HUES64 (cell line): ENCODE data around the gene TTC39B. TPM values are rescaled to one million over a fixed set of nuclear protein-coding genes. Genes with fewer than 3 reads are reported as not detected.

Experiments
- H3K27ac ChIP-seq: 2 replicates; pipeline ENCODE4 v1.7.0; 2013; ENCODE audit warnings: low read depth, low read length, inconsistent platforms
- H3K27me3 ChIP-seq: 2 replicates; pipeline ENCODE4 v1.6.1; 2013; ENCODE audit warnings: mild to moderate bottlenecking, low read length; ENCODE audit not compliant: insufficient read depth
- H3K36me3 ChIP-seq: 2 replicates; pipeline ENCODE4 v1.6.1; 2013; ENCODE audit warnings: mild to moderate bottlenecking, low read length; ENCODE audit not compliant: insufficient read depth
- H3K4me1 ChIP-seq: 2 replicates; pipeline ENCODE4 v1.6.1; 2013; ENCODE audit warnings: mild to moderate bottlenecking, low read length, moderate library complexity; ENCODE audit not compliant: insufficient read depth
- H3K4me3 ChIP-seq: 2 replicates; pipeline ENCODE4 v1.5.1; 2013; ENCODE audit warnings: mild to moderate bottlenecking, low read length, moderate library complexity
- H3K9ac ChIP-seq: 2 replicates; pipeline ENCODE4 v1.6.1; 2013; ENCODE audit warnings: mild to moderate bottlenecking, low read depth, low read length
- H3K9me3 ChIP-seq: 2 replicates; pipeline ENCODE4 v1.6.1; 2013; ENCODE audit warnings: low read depth, low read length; ENCODE audit not compliant: insufficient read depth
- WGBS: fragments of 150-250, 120-280 bp; methylation state at CpG from one replicate; pipeline ENCODE4 v1.1.7; 2013; ENCODE audit warnings: missing lambda C conversion rate; 5-methylcytosine and 5-hydroxymethylcytosine counted together
- polyA plus RNA-seq, 2 experiments: library from polyadenylated mRNA; stranded (reverse); fragments of 50-300 nt; gene quantifications; one replicate each; pipeline ENCODE4 v1.2.3, GENCODE V29; 2013

Gene TTC39B
- polyA plus RNA-seq (2013, experiment 1 of 2), result 5.5 TPM
- polyA plus RNA-seq (2013, experiment 2 of 2), result 5.8 TPM

DNA sequence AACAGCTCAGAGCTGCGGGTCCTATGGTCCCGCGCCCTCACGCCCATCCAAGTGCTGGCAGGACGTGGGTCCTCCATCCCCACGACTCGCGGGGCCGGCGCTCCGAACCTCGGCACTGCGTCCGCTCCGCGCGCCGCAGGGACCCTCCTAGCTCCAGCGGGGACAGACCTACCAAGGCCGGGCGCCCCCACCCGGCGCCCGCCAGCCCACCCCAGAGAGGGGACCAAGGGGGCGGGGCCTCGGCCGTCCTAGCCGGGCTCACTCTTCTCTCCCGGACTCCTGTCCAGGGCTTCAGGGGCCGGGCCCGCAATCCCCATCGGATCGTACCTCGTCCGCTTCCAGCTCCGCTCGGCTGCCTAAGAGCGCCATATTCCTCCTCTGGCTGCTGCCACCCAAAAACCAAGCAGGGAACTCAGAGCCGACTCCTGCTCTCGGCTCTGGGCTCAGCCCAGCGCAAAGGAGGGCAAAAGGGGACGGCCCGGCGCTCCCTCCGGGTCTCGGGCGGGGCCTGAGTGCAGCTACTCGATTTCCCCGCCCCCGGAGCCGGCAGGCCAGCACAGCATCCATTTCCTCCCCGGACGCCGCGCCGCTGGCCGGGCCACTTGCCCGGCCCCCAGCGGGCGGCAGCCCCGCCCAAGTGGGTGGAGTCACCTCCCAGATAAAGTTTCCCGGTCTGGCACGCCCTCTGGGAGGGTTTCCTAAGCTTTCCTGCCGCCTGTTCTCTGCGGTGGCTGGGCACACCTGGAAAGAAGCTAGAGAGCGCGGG is at the start of gene TTC39B:
Gene TTC39B, minus strand, starts transcription at position 460 of the 766 bp plus-strand sequence. Its CDS starts 91 bp downstream, at position 369.
- peak within 1 kb of the TSS; percentile 67; the same call in 1 of the 2 replicates for H3K27ac ChIP-seq
- no peaks in the 10 kb centered on the region for H3K9me3 ChIP-seq
- WGBS, result under 1% methylated on average over 67 of the region's 67 CpGs
- peak within 1 kb of the TSS; percentile 60 for H3K4me3 ChIP-seq
- peaks cover 17% of the 10 kb centered on the region; the same call in 1 of the 2 replicates for H3K27me3 ChIP-seq
- peaks cover 7% of the 10 kb centered on the region for H3K4me1 ChIP-seq
- peak within 1 kb of the TSS; percentile 44 for H3K9ac ChIP-seq
- H3K36me3 ChIP-seq, result no peaks in the 10 kb centered on the region

- no peaks in the 10 kb centered on the region for H3K9me3 ChIP-seq
- peak overlapping the region; percentile 26; the same call in 1 of the 2 replicates for H3K9ac ChIP-seq
- H3K4me1 ChIP-seq, result peaks cover 28% of the 10 kb centered on the region
- WGBS, result 65% methylated on average over 6 of the region's 6 CpGs
- H3K27ac ChIP-seq, result peak overlapping the region; percentile 83
- no peaks in the 10 kb centered on the region for H3K27me3 ChIP-seq
- no peaks in the 10 kb centered on the region for H3K36me3 ChIP-seq
- no peak overlapping the region for H3K4me3 ChIP-seq
Observed at GRCh38 chr9:15355669-15356068, 48.7 kb upstream of the TTC39B start.

DNA sequence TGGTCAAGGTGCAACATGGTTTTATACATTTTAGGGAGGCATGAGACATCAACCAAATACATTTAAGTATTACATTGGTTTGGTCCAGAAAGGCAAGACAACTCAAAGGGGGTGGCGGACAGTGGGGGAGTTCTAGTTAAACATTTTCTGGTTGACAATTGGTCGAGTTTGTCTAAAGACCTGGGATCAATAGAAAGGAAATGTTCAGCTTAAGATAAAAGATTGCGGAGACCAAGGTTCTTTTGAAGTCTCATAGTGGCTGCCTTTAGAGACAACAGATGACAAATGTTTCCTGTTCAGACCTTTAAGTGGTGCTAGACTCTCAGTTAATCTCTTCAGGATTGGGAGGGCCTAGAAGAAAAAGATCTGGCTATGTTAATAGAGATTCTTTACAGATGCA is 47.7 kb upstream of the TTC39B start:
- H3K27me3 ChIP-seq, result no peaks in the 10 kb centered on the region
- 29% methylated on average over 3 of the region's 3 CpGs for WGBS
- H3K4me3 ChIP-seq, result no peak overlapping the region
- H3K27ac ChIP-seq, result peak overlapping the region; percentile 66; the same call in 1 of the 2 replicates
- H3K9ac ChIP-seq, result no peak overlapping the region
- no peaks in the 10 kb centered on the region for H3K9me3 ChIP-seq
- H3K4me1 ChIP-seq, result peaks cover 28% of the 10 kb centered on the region
- H3K36me3 ChIP-seq, result no peaks in the 10 kb centered on the region

- peaks cover 28% of the 10 kb centered on the region for H3K4me1 ChIP-seq
- WGBS, result 94% methylated on average over 4 of the region's 4 CpGs
- H3K36me3 ChIP-seq, result no peaks in the 10 kb centered on the region
- no peaks in the 10 kb centered on the region for H3K9me3 ChIP-seq
- H3K9ac ChIP-seq, result no peak overlapping the region
- no peak overlapping the region for H3K27ac ChIP-seq
- H3K27me3 ChIP-seq, result no peaks in the 10 kb centered on the region
- H3K4me3 ChIP-seq, result no peak overlapping the region
Observed at GRCh38 chr9:15353892-15354291, 46.9 kb upstream of the TTC39B start.

- Histone ChIP-seq H3K36me3 (no peaks in the 10 kb centered on the region), H3K4me3 (no peak overlapping the region), H3K27ac (no peak overlapping the region), H3K27me3 (no peaks in the 10 kb centered on the region), H3K4me1 (peaks cover 27% of the 10 kb centered on the region), H3K9ac (no peak overlapping the region), H3K9me3 (no peaks in the 10 kb centered on the region)
- 91% methylated on average over 2 of the region's 3 CpGs for WGBS
Observed at GRCh38 chr9:15352306-15352705, 45.3 kb upstream of the TTC39B start.

DNA sequence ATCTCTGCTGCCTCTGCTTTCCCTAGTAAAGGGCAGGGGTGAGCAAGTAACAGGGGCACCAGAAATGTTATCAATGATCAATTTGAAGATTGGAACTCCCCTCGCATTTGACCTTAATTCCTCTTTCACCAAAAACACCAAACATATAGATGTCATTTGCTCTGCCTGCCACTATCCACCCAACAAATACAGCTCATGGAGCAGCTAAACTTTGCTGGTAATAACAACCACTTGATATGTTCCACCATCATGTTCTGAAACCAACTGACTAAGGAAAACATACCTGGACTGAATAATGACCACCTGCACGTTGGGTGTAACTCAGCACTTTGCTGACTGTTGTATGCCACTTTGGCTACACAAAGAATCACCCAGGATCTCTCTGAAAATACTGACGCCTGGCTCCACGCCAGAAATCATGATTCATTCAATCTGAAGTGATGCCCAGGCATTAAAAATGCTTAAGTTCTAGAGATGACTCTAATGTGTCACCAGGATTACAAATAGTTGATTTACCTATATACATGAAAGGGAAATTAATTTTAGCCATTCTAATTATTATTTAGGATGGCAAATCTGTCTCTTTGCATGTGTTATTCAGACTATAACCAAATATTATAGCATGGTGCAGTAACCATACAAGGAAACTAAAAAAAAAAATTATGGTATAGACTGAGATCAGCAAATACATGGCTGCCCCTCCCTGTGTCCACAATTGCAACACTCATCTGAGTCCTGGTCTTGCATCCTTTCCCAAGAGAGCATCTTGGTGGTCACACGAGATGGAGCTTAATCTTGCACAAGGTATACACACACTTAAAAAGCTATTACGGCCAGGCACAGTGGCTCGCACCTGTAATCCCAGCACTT is 43.1 kb upstream of the TTC39B start:
- Histone ChIP-seq H3K9me3 (no peaks in the 10 kb centered on the region), H3K27ac (no peak overlapping the region), H3K27me3 (no peaks in the 10 kb centered on the region), H3K9ac (no peak overlapping the region), H3K4me3 (no peak overlapping the region), H3K36me3 (no peaks in the 10 kb centered on the region), H3K4me1 (peaks cover 9% of the 10 kb centered on the region)
- 94% methylated on average over 7 of the region's 7 CpGs for WGBS

- Histone ChIP-seq H3K4me3 (no peak overlapping the region), H3K9ac (no peak overlapping the region), H3K36me3 (no peaks in the 10 kb centered on the region), H3K9me3 (peaks cover 2% of the 10 kb centered on the region; the same call in 1 of the 2 replicates), H3K27ac (no peak overlapping the region), H3K4me1 (peaks cover 3% of the 10 kb centered on the region; the same call in 1 of the 2 replicates), H3K27me3 (no peaks in the 10 kb centered on the region)
- 2% methylated on average over 1 of the region's 1 CpG for WGBS
Observed at GRCh38 chr9:15346837-15347236, 39.8 kb upstream of the TTC39B start.

- Histone ChIP-seq H3K27me3 (no peaks in the 10 kb centered on the region), H3K27ac (no peak overlapping the region), H3K4me1 (peaks cover 3% of the 10 kb centered on the region; the same call in 1 of the 2 replicates), H3K36me3 (no peaks in the 10 kb centered on the region), H3K4me3 (no peak overlapping the region), H3K9ac (no peak overlapping the region), H3K9me3 (peaks cover 8% of the 10 kb centered on the region; the same call in 1 of the 2 replicates)
- 91% methylated on average over 2 of the region's 2 CpGs for WGBS
Observed at GRCh38 chr9:15344191-15344590, 37.2 kb upstream of the TTC39B start.

- WGBS, result 89% methylated on average over 4 of the region's 4 CpGs
- H3K27me3 ChIP-seq, result no peaks in the 10 kb centered on the region
- no peak overlapping the region for H3K27ac ChIP-seq
Observed at GRCh38 chr9:15333376-15333881, 26.4 kb upstream of the TTC39B start.

DNA sequence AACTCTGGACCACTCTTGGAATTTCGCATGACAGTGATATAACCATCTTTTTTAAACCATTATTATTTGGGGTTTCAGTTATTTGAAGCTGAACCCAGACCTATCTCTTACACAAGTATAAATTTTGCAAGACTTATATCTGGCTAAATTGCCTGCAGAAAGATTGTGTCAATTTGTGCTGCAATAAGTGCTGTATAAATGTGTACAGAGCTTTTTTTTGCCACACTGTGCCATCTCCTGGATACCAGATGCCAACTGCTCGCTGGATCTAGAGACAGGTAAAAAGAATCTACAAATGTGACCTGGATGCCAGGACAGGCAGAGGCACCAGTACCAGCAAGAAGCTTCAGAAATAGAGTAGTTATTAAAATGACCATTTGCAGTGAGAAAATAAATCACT is 25.9 kb upstream of the TTC39B start:
- Histone ChIP-seq H3K4me1 (no peaks in the 10 kb centered on the region), H3K9ac (no peak overlapping the region), H3K9me3 (no peaks in the 10 kb centered on the region), H3K36me3 (no peaks in the 10 kb centered on the region), H3K4me3 (no peak overlapping the region), H3K27ac (no peak overlapping the region), H3K27me3 (no peaks in the 10 kb centered on the region)
- 99% methylated on average over 2 of the region's 2 CpGs for WGBS

More at GRCh38 chr9:15333376-15333881, 26.4 kb upstream of the TTC39B start:
- H3K36me3 ChIP-seq, result no peaks in the 10 kb centered on the region
- no peak overlapping the region for H3K4me3 ChIP-seq
- H3K9ac ChIP-seq, result no peak overlapping the region
- H3K9me3 ChIP-seq, result no peaks in the 10 kb centered on the region
- H3K4me1 ChIP-seq, result no peaks in the 10 kb centered on the region
